ENCODE data around the gene SP1.
"Not testable (repeated sequence)": the region's sequence is repeated elsewhere in the genome, so short reads cannot be mapped to it uniquely, and the experiment has no call there.

Gene SP1

GRCh38 chr12:53380104-53380793, at the start of gene SP1:
Gene SP1 (plus strand): TSS chr12:53380176. CDS start chr12:53380292, 116 bp downstream.
- peak; percentile 98 for DNase-seq

- DNase-seq: no peak
Measured at GRCh38 chr12:53330671-53331070, 49.3 kb upstream of the SP1 start.

- not testable (repeated sequence) for DNase-seq
Measured at GRCh38 chr12:53332339-53332738, 47.6 kb upstream of the SP1 start.

- DNase-seq: no peak
Measured at GRCh38 chr12:53332744-53333143, 47.2 kb upstream of the SP1 start.

GRCh38 chr12:53333289-53333688, 46.7 kb upstream of the SP1 start:
- no peak for DNase-seq

- DNase-seq: no peak
Measured at GRCh38 chr12:53333845-53334244, 46.1 kb upstream of the SP1 start.

- DNase-seq: no peak
Measured at GRCh38 chr12:53334822-53335221, 45.2 kb upstream of the SP1 start.

- no peak for DNase-seq
Measured at GRCh38 chr12:53336181-53336681, 43.7 kb upstream of the SP1 start, which contains the start of gene SP7. Gene SP7 (minus strand): TSS chr12:53336354. CDS start chr12:53335646, 708 bp downstream.

- no peak for DNase-seq
Measured at GRCh38 chr12:53338017-53338416, 42.0 kb upstream of the SP1 start.

- no peak for DNase-seq
Measured at GRCh38 chr12:53338916-53339315, 41.1 kb upstream of the SP1 start.

- DNase-seq: no peak
Measured at GRCh38 chr12:53340398-53340797, 39.6 kb upstream of the SP1 start.

- no peak for DNase-seq
Measured at GRCh38 chr12:53343449-53343848, 36.5 kb upstream of the SP1 start.

- no peak for DNase-seq
Measured at GRCh38 chr12:53343969-53344368, 36.0 kb upstream of the SP1 start.

GRCh38 chr12:53344487-53344823, 35.5 kb upstream of the SP1 start:
- DNase-seq: no peak

GRCh38 chr12:53344824-53345485, 35.0 kb upstream of the SP1 start:
- DNase-seq: peak; percentile 55

GRCh38 chr12:53345486-53346188, 34.3 kb upstream of the SP1 start:
- no peak for DNase-seq

- DNase-seq: no peak
Measured at GRCh38 chr12:53346491-53346890, 33.5 kb upstream of the SP1 start.

GRCh38 chr12:53347905-53348304, 32.1 kb upstream of the SP1 start:
- DNase-seq: no peak

- DNase-seq: peak; percentile 76
Measured at GRCh38 chr12:53352331-53353256, 27.4 kb upstream of the SP1 start.

GRCh38 chr12:53353257-53353655, 26.7 kb upstream of the SP1 start:
- DNase-seq: no peak

- no peak for DNase-seq
Measured at GRCh38 chr12:53355121-53355520, 24.9 kb upstream of the SP1 start.

GRCh38 chr12:53358836-53359419, 21.0 kb upstream of the SP1 start:
- no peak for DNase-seq
